Measurements from ENCODE around the gene CEBPE. TPM values are rescaled to one million over a fixed set of nuclear protein-coding genes. Genes with fewer than 3 reads are reported as not detected.

The CEBPE gene
- total RNA-seq, 4 donors from 2014 or later, result not detected

DNA sequence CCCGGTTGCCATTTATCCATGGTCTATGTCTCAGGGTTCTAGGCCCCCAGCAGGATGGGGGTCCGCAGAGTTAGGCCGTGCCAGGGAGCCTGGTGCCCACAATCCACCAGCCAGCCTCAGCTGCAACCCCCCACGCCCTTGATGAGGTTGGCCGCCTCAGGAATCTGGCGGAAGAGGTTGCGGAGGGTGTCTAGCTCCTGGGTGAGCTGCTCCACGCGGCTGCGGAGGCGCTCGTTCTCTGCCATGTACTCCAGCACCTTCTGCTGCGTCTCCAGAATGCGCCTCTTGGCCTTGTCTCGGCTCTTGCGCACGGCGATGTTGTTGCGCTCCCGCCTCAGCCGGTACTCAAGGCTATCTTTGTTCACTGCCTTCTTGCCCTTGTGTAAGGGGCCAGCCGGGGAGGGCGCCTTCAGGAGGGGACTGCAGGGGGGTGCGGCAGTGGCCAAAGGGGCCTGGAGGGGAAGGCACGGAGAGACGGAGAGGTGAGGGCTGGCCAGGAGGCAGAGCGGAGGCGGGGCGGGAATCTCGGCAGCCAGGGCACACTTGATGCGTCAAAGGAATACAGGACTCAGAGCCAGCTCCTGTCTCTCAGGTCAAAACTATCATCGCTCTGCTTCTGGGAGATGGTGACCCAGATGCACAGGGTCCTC lies 1.6 kb downstream of the CEBPE start:
- 76 to 83% methylated on average over 32 of the region's 32 CpGs for WGBS, 2 donors
- no peak for DNase-seq (ENCODE audit: low spot score in 2 of 2)
- H3K9me3 ChIP-seq, result no peaks in the 10 kb centered on the region
- no peaks in the 10 kb centered on the region for H3K36me3 ChIP-seq
- H3K4me1 ChIP-seq, result peaks cover 0 to 21% (median 3%) of the 10 kb centered on the region in 4 donors
- no peak overlapping the region for H3K4me3 ChIP-seq
- peaks cover 0 to 8% of the 10 kb centered on the region in 2 donors for H3K27me3 ChIP-seq
- H3K27ac ChIP-seq, result no peak overlapping the region
- TF ChIP-seq CTCF (IDR thresholded peaks at IDR 0.05), result no peak
- no peak for TF ChIP-seq POLR2A (IDR thresholded peaks at IDR 0.05)
- TF ChIP-seq EP300 (IDR thresholded peaks at IDR 0.05), result no peak

GRCh38 chr14:23115918-23116317 lies 3.1 kb downstream of the CEBPE start:
- Histone ChIP-seq H3K9me3 (no peaks in the 10 kb centered on the region), H3K4me3 (no peak overlapping the region), H3K27ac (no peak overlapping the region), H3K27me3 (peaks cover 0 to 13% of the 10 kb centered on the region in 2 donors), H3K36me3 (no peaks in the 10 kb centered on the region), H3K4me1 (peaks cover 0 to 14% (median under 1%) of the 10 kb centered on the region in 4 donors)
- TF ChIP-seq EP300 (IDR thresholded peaks at IDR 0.05) (no peak), CTCF (IDR thresholded peaks at IDR 0.05) (no peak), POLR2A (IDR thresholded peaks at IDR 0.05) (no peak)
- no peak for DNase-seq (ENCODE audit: low spot score in 2 of 2)
- WGBS, 2 donors, result 83 to 88% methylated on average over 5 of the region's 5 CpGs

- no peak for TF ChIP-seq EP300 (IDR thresholded peaks at IDR 0.05)
- TF ChIP-seq POLR2A (IDR thresholded peaks at IDR 0.05), result no peak
- TF ChIP-seq CTCF (IDR thresholded peaks at IDR 0.05), result no peak
- Histone ChIP-seq H3K36me3 (no peaks in the 10 kb centered on the region), H3K27ac (no peak overlapping the region), H3K4me1 (peaks cover 0 to 13% (median 0%) of the 10 kb centered on the region in 4 donors), H3K27me3 (peaks cover 0 to 13% of the 10 kb centered on the region in 2 donors), H3K4me3 (no peak overlapping the region), H3K9me3 (no peaks in the 10 kb centered on the region)
- 57 to 60% methylated on average over 8 to 10 of the region's 10 CpGs for WGBS, 2 donors
- no peak for DNase-seq (ENCODE audit: low spot score in 2 of 2)
Measured at GRCh38 chr14:23115039-23115731, 3.9 kb downstream of the CEBPE start.

DNA sequence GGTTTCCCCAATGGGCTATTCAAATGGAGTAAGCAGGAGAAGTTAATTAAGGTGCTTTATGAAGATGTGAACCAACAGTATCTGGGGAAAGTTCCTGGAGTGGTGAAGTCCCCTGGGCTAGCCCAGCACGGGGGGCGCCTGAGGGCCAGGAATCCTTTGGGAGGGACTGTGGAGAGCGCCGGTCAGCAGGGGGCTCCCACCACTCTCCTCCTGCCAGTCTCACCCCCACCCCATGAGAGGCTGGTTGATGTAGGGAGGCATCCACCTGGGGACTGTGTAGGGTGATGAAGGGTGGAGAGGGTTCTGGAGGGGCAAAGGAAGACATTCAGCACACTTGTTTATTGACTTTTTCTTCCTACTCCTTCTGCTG lies 4.4 kb downstream of the CEBPE start:
- no peak overlapping the region for H3K4me3 ChIP-seq
- H3K27ac ChIP-seq, result peak overlapping the region in 1 of 4 donors; percentile 36
- peaks cover 0 to 13% of the 10 kb centered on the region in 2 donors for H3K27me3 ChIP-seq
- TF ChIP-seq EP300 (IDR thresholded peaks at IDR 0.05), result no peak
- TF ChIP-seq POLR2A (IDR thresholded peaks at IDR 0.05), result no peak
- no peak for TF ChIP-seq CTCF (IDR thresholded peaks at IDR 0.05)
- H3K4me1 ChIP-seq, result peaks cover 0 to 13% (median 0%) of the 10 kb centered on the region in 4 donors
- H3K9me3 ChIP-seq, result no peaks in the 10 kb centered on the region
- WGBS, 2 donors, result 63 to 65% methylated on average over 4 of the region's 4 CpGs
- H3K36me3 ChIP-seq, result no peaks in the 10 kb centered on the region
- no peak for DNase-seq (ENCODE audit: low spot score in 2 of 2)

GRCh38 chr14:23114120-23114458 lies 5.0 kb downstream of the CEBPE start:
- peaks cover 0 to 13% of the 10 kb centered on the region in 2 donors for H3K27me3 ChIP-seq
- DNase-seq (ENCODE audit: low spot score in 2 of 2), result no peak
- H3K9me3 ChIP-seq, result no peaks in the 10 kb centered on the region

More at GRCh38 chr14:23114120-23114458, 5.0 kb downstream of the CEBPE start:
- WGBS, 2 donors, result 66 to 69% methylated on average over 5 of the region's 5 CpGs
- Histone ChIP-seq H3K36me3 (no peaks in the 10 kb centered on the region), H3K4me3 (no peak overlapping the region), H3K4me1 (peaks cover 0 to 13% (median 0%) of the 10 kb centered on the region in 4 donors), H3K27ac (no peak overlapping the region)
- TF ChIP-seq CTCF (IDR thresholded peaks at IDR 0.05), result no peak
- no peak for TF ChIP-seq POLR2A (IDR thresholded peaks at IDR 0.05)
- no peak for TF ChIP-seq EP300 (IDR thresholded peaks at IDR 0.05)
